IPS-11a (cell line): ENCODE data around the gene DGKI.

Source experiments
- H3K4me3 ChIP-seq: one replicate; pipeline ENCODE4 v1.5.1; 2013; ENCODE audit warnings: low read depth, low read length, control low read depth

The DGKI gene

DNA sequence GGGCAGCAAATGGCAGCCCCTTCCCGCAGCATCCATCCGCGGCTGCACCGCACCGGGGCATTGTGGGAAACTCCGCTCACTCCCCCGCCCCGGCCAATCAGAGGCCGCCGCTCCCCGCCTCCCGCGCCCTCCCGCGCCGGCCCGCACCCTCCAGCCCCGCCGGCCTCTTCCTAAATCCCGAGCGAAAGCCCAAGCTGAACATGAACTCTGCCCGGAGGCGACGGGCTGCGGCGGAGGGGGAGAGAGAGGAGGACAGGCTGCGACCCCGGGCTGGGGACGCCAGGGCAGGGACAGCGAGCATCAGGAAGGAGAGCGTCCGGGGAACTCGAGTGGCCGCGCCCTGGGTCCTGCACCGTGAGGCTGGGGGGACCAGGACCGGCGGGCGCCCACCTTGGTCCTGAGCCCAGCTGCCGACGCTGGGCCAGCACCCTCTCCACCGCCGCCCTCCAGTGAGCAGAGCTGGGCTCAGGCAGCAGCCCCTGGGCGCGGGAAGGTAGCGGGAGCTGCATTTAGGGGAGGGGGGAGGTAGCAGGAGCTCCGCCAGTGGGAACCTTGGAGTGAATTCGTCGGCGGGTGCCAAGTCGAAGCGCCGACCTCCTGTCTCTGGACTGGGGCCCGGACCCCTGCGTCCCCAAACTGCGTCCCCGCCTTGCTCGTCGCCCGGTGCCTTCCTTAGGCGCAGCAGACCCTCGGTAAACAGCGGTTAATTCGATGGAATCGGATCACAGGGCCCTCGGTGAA is at the start of gene DGKI:
DGKI (minus strand) TSS at position 148 of the 741 bp plus-strand sequence.
- peak within 1 kb of the TSS; percentile 36 for H3K4me3 ChIP-seq

DNA sequence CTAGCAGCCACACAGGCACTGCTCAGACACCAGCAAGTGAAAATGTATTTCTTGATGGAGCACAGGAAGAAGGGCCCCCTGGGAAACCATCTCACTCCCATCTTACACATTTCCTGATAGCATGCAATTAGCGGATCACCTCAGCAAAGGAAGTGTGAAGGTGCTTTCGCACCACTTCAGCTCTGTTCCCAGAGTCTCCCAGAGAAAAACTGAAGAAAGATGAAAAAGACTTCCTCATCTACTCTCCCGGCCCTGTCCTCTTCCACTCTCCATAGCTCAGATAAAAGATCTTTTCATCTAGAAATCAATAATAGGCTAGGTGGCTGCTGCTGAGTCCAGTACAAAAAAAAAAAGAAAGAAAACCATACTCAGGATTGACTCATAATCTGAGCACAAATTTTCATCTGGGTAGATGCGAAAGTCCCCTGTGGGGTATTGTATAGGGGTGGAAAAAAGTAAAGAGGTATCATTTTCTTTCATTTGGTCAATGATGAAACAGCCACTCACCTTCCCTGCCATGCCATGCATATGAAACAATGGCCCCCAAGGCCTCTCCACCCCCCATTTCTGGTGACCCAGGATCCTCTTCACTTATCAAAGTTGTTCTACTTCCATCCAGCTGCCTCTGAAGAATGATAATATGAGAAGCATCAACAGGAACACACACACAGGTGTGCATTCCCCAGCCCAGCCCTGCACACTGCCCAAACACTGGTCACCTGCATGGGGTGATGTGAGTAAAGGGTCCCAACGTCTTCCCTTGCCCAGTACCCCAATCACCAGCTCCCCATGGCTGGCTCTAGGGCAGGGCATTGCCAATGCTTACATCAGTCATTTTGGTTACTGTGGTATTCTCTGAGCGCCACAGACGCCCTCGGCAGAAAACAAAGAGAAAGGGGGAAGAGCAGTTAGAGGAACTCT is 48.8 kb upstream of the DGKI start:
- H3K4me3 ChIP-seq, result no peak overlapping the region

DNA sequence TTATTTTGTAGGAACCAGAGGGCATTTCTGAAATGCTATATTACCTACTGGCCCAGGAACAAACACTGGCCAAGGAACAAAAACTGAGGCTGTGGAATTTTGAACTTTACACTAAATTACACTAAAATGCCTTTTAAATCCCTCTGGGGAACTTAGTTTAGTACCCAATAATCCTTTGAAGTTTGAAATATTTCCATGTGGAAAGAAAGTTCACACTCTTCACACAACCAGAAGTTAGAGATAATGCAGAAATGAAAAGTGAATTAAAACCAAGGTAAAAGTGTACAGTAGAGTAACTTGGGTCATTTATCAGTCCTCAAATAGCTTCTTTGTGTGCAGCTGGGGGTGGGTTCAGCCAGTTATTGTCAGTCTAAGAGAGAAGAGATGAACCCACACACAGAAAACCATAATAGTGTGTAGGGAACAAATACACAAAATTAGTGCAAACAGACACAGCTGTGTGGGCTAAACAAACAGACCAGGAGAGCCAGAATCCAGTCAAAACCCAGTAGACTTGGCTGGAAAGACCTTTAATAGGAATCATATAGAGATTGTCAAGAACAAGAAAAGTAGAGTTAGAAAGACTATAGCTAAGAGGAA is 46.5 kb upstream of the DGKI start:
- no peak overlapping the region for H3K4me3 ChIP-seq

DNA sequence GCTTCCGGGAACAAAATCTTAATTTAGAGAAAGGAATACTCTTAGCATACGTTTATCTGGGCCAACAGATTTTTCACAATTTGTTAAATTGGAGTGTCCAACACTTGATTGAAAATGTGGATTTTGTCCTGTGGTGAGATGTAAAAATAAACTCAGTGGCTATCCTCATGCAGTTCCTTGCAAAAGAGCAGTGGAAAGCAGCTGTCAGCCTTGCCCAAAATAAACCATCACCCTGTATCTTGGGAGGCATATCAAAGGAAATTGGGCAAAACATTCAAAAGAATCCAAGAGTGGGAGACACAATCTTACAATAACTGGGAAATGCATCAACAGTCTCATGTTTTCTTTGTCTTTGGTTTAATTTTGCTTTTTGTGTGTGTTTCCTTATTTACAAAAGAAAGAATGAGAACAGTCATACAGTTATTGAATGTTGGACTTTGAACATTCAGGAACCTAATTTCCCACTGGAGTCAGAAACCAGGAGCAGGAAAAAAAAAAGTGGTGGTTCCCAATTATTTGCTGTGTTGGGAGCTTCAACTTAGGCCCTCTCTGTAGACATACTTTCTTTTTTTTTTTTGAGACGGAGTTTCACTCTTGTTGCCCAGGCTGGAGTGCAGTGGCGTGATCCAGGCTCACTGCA is 44.4 kb upstream of the DGKI start:
- no peak overlapping the region for H3K4me3 ChIP-seq

DNA sequence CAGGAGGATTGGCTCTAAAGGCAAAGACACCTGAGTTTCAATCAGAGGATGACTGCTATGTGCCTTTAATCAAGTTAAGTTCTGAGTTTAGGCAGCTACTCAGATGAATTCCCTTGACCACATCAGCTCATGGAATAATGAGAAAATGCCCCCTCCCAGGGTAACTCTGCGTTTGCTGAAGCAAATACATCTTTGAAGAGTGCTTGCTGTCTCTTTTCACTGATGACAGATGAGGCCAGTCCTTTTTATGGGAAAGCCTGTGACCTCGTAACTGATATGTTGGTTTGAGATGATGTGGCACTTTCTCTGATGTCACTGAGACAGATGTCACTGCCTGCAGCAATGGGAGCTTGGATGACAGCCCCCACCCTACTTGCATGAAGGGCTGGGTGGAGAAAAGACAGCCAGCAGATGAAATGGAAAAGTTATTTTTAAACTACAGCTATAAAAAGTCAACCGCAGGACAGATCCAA is 43.7 kb upstream of the DGKI start:
- H3K4me3 ChIP-seq, result no peak overlapping the region

DNA sequence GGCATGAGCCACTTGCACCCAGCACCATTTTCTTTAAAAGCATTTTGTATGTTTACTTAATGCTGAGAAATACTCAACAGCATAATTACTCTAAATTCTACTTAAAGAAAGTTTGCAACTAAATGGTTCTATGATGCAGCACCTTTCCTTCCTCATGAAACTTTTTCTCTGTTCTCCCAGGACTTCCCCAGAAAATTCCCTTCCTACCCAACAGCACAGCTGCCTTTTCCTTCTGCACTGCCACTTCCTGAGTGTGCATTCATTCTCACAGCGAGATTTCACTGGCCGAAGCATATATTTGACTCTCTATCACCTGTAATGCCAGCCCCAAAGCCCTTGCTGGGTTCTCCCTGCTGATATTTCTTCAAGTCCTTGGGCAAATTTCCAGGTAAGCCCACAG is 41.5 kb upstream of the DGKI start:
- no peak overlapping the region for H3K4me3 ChIP-seq

DNA sequence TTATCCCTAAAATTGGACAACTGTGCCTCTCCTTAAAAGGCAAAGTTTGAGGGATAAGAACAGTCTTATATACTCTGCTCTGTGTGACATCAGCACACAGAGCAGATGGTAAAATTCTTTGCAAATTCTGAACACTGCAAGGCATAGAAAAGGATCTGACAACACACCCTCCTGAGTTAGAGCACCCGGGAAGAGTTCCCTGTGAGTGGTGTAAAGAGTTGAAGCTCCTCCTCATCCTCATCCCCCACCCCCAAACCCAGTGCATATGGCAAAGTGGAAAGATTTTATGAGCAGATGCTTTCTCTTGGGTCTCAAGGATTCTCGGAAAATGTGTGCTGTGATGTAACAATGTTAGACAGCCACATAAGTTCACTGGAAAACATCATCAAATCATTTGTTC is 40.0 kb upstream of the DGKI start:
- no peak overlapping the region for H3K4me3 ChIP-seq

DNA sequence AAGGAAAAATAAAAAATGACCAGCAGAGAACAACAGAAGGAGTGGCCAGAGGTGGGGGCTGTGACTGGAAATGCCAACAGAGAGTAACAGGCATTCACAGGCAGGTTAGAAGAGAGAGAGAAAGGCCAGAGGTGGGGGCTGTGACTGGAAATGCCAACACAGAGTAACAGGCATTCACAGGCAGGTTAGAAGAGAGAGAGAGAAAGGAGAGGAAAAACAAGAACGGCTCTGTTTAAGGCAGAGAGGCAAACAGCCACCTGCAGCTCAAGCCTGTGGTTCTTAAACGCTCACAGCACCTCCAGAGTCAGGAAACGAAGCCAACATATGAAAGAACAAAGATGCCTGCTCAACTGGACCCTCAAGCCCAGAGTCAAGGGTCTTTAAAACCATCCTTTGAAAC is 39.5 kb upstream of the DGKI start:
- no peak overlapping the region for H3K4me3 ChIP-seq

DNA sequence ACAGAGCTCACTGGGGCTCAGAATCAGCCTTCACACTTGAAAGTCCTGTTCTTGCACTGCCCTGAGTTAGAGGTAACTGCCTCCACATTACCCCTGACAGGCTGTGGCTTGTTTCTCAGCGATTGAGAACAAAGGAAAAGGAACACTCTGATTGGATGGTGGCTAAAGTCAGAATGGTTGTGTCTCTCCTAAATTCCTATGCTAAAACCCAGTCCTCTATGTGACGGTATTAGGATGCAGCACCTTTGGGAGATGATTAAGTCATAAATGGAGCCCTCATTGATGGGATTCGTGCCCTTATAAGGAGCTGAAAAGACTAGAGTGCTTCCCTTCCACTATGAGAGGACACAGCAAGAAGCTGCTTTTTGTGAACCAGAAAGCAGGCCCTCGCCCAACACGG is 38.9 kb upstream of the DGKI start:
- H3K4me3 ChIP-seq, result no peak overlapping the region

DNA sequence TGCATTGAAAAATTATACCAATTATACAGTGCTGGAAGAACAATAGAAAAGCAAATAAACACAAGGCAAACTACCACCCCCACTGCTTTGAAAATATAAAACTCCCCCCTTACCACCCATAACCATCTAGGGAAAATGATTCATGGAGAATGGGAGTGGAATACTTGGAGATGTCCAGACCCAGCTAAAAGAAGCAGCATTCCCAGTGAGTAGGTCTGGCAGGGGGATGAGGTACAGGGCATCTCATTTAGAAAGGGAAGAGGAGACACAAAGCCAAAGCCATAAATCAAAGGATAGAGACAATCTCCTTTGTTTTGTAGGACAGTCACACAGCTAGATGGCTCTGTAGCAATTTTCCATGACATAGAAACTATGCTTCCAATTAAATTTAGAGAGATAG is 36.0 kb upstream of the DGKI start:
- H3K4me3 ChIP-seq, result no peak overlapping the region

DNA sequence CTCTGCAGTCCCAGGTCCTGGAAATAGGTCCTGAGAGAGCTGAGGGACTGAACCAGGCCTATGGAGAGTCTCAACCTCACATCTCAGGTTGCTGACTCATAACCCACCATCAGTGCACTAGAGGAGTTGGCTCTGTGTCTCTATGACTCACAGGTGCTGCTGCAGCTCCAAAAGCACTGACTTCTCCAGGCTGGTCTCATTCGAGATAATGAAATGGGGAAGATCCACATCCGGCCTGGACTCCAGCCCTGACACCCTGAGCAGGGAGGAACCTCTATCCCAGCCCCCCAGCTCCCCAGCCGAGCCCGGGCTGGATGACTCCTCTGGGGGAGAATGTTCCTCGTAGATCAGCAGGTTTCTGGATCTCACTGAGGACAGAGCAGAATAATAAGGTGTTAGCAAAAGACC is 35.5 kb upstream of the DGKI start:
- no peak overlapping the region for H3K4me3 ChIP-seq

DNA sequence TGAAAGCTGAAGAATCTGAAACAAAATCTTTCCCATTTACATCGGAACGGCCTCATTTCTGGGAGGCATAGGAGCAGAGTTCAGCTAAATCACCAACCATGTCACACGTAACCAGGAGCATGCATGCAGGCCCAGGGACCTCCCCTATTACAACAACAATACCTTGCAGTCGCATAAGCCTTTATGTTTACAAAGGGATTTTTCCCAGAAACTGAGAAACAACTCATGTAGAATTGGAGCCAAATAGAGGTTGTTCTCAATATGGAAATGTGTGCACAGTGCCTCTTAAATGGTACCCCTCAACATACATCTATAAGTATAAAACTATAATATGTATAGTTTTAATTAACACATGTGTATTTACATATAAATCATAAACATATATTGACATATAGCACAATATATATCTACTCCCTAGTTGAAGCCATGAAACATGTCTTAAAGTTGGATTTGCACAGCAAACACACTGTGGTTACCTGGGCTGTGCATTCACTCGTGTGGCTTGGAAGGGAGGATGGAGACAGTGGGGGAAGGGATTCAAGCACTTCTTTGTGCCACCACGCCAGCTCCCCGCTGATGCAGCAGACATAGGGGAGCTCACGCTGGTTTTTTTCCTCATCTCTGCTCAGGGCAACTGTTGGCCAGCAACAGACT is 35.0 kb upstream of the DGKI start:
- H3K4me3 ChIP-seq, result no peak overlapping the region

DNA sequence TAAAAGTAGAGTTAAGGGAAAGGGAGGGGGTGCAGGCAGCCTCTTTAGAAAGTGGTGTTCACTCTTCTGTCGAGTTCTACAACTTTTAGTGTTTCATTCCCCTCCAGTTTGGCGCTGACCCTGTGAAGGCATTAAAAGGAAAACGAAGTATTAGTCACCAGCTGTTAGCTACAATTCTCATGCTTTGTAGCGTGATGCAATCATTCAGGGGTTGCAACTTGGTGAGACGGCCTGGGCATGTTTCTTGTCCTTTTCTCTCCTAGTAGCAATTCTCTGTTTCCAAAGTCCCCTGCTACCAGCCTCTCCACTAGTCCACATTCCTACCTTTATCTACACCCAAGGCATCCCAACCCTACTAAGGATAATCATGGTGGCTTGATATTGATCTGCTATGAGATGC is 33.7 kb upstream of the DGKI start:
- H3K4me3 ChIP-seq, result no peak overlapping the region

DNA sequence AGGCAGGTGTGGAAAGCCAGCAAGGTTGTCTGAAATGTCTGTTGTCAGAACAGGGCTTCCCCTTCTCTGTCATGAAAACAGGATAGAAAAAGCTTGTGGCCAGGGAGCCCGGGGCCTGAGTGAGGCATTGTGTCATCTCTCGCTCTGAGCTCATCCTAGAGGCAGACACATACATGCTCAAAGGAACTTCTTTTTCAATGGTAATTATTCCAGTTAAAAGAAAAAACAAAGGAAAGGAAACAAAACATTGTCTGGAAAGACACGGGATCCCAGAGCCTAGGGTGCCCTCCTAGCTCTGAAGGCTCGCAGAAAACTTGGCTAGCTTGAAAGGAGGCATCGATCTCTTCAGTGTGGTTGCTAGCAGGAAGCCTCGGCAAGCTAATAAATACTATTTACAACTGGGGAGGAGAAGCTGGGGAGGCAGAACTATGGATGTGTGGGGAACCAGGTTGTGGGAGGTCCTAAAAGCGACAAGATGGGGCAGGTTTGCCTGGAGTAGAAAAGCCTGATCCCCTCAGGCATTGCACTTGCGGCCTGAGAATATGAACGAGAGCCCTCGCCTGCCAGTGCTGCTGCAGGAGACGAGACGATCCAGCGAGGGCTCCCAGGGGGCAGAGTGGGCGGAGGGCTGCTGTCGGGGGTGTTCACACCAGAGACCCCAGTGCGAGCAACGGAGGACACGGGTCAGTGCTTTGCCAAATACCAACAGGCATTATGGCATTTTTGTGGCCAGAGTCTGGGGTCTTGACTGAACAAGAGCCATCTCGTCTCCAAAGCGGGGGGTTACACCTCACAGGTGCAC is 32.8 kb upstream of the DGKI start:
- no peak overlapping the region for H3K4me3 ChIP-seq

DNA sequence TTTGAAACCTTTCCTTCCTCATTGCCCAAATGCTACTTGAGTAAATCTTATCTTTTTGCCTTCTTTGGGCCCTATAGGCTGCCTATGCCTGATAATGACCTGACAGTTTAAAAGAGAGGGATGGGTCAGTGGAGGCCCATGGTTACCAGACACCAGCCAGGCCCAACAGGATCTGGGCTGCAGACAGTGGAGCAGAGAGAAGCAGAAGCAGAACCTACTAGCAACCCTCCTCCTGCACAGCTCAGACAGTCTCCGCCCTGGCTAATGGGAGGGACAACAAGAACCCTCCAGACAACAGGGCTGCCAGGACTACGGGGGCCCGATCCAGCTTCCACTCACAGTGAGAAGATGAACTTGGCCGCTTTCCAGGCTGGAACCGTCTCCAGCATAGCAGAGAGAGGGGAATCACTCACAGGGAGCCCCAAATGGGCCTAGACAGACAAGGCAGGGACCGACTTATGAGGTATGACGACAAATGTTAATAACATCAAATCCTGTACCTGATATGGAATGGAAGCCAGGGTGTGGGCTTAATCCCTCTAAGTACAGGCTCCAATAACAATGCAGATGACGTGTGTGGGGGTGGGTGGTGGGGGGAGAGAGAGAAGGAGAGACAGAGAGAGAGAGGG is 31.7 kb upstream of the DGKI start:
- H3K4me3 ChIP-seq, result no peak overlapping the region

DNA sequence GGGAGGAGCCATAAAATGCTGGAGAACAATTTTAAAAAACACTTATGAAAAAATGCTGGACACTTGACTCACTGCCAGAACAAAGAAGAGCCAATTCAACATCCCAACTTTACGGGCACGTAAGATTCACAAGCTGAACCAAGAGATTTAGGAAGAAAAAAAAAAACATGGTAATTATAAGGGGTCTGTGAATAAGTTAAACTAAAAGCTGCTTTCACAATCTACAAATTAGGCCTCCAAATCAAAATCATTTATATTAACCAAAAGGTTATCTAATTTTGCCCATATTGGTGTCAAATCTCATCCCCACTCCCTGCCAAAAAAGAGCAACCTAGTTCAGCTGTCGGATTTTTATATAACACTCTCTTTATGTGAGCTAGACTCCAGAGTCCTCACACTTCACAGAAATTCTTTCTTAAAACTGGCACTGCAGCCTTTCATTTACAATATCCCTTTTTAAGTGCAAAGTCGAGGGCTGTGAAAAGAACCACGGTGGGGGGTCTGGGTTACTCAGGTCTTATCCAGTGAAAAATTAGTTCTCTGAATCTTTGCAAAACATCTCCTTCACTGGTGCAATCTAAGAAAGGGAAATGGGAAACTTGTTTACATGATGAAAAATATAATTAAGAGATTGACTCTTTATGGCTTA is 30.4 kb upstream of the DGKI start:
- H3K4me3 ChIP-seq, result no peak overlapping the region

DNA sequence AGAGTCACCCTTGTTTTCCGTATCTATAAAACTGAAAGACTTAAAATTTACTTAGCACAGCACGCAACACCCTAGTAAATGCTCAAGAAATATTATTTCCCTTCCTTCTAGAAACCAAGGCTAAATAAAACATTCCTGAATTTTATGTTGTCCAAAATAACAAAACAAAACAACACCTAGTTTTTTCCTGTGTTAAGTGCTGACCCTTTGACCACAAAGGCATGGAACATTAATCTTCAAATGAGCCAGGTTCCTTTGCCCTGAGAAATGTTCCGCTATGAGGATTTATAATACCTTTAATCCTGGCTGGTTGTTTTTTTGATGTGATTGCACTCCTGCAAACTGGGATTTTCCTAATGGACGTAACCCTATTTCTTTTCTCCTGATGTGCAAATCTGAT is 29.0 kb upstream of the DGKI start:
- H3K4me3 ChIP-seq, result no peak overlapping the region

DNA sequence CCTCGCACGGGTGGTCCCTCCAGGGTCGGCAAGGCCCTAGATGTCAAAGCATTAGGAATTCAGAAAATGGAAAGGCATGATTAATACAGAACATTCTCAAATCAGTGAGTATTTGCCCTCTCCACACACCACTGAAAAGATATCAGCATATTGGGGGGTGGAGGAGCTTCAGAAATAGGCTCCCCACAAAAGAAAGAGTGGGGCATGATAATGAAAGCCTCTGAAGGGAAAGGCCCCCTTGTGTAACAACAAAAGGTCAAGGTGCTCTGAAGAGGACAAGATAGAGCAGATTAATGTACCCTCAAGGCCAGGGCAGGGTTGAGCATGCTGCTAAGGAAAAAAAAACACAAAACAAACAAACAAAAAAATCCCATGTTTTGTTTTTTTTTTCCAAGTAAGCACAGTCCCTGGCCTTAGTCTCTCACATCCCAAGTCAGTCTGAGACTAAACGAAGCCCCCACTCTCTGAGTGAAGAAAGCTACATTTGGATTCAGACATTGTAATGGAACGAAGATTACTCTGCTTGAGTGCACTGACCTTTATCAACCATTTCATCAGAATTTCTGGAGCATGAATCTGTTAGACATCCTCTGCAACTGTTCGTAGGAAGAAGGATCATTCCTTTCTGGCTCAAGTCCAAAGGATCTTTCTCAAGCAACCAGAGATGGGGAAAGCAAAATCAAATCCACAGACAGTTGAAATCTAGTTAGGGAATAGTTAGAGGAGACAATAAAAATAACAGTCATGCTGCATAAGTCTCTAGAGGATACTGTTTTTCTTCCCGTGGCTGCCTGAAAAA is 27.4 kb upstream of the DGKI start:
- H3K4me3 ChIP-seq, result no peak overlapping the region
